Endodermal cell (in vitro differentiated cells): Measurements from ENCODE around the gene NT5C2. TPM values are rescaled to one million over a fixed set of nuclear protein-coding genes. Genes with fewer than 3 reads are reported as not detected.

Experiments used
- DNase-seq: peaks from one replicate; pipeline ENCODE4 v3.0.0-alpha.2; 2017
- H3K27ac ChIP-seq: 2 replicates; pipeline ENCODE4 v1.5.1; 2013; ENCODE audit warnings: mild to moderate bottlenecking, low read depth, low read length, moderate library complexity
- H3K27me3 ChIP-seq: 2 replicates; pipeline ENCODE4 v1.6.1; 2013; ENCODE audit warnings: mild to moderate bottlenecking, low read length, moderate library complexity; ENCODE audit not compliant: insufficient read depth, control insufficient read depth, poor library complexity, severe bottlenecking
- H3K36me3 ChIP-seq: 2 replicates; pipeline ENCODE4 v1.7.0; 2013; ENCODE audit warnings: mild to moderate bottlenecking, low read length, moderate library complexity; ENCODE audit not compliant: control insufficient read depth, insufficient read depth
- H3K4me1 ChIP-seq: one replicate; pipeline ENCODE4 v1.7.0; 2013; ENCODE audit warnings: low read length; ENCODE audit not compliant: control insufficient read depth, insufficient read depth
- H3K4me3 ChIP-seq: 2 replicates; pipeline ENCODE4 v1.5.1; 2013; ENCODE audit warnings: mild to moderate bottlenecking, low read length, moderate library complexity
- H3K9ac ChIP-seq: 2 replicates; pipeline ENCODE4 v1.6.1; 2013; ENCODE audit warnings: mild to moderate bottlenecking, low read length, moderate library complexity; ENCODE audit not compliant: poor library complexity, severe bottlenecking; ENCODE audit errors: extremely low read depth
- H3K9me3 ChIP-seq: 2 replicates; pipeline ENCODE4 v1.6.1; 2013; ENCODE audit warnings: mild to moderate bottlenecking, low read length, moderate library complexity; ENCODE audit not compliant: control insufficient read depth
- H3K27ac Mint-ChIP-seq: 2 replicates; pipeline ENCODE4 v1.8.0; 2020; ENCODE audit warnings: mixed read lengths
- H3K27me3 Mint-ChIP-seq: 2 replicates; pipeline ENCODE4 v1.8.0; 2021; ENCODE audit warnings: mild to moderate bottlenecking, mixed read lengths; ENCODE audit not compliant: insufficient read depth
- H3K36me3 Mint-ChIP-seq: 2 replicates; pipeline ENCODE4 v1.8.0; 2020; ENCODE audit warnings: low read depth, mixed read lengths
- H3K4me1 Mint-ChIP-seq: 2 replicates; pipeline ENCODE4 v1.8.0; 2020; ENCODE audit warnings: mixed read lengths
- H3K4me3 Mint-ChIP-seq: 2 replicates; pipeline ENCODE4 v1.8.0; 2020; ENCODE audit warnings: mild to moderate bottlenecking, moderate library complexity, mixed read lengths
- H3K9me3 Mint-ChIP-seq: 2 replicates; pipeline ENCODE4 v1.8.0; 2020; ENCODE audit warnings: mild to moderate bottlenecking, mixed read lengths
- WGBS, 2 experiments: methylation state at CpG; one replicate each; pipeline versions ENCODE4 v1.1.5 to v1.1.7; 2013; ENCODE audit warnings: missing lambda C conversion rate in 2 of 2, mixed read lengths in 1 of 2; ENCODE audit not compliant: insufficient coverage in 1 of 2, insufficient read length in 1 of 2; 5-methylcytosine and 5-hydroxymethylcytosine counted together
- total RNA-seq, 2 donors: library from RNA; stranded (reverse); fragmentation: NEBNext Ultra II Directional in 1 of 2; extraction: Animal tissue kit (Norgen Biotek cat#: 25700) in 1 of 2; gene quantifications; 2 replicates in 1 of 2; 3 replicates in 1 of 2; pipeline ENCODE4 v1.2.1, GENCODE V29; 2021
- TF ChIP-seq, protein P1 (sequence below): fragments of 200-600 bp; sonication (generic); conservative IDR thresholded peaks from 2 replicates; pipeline ENCODE4 v1.5.0; 2021; ENCODE audit warnings: antibody characterized with exemption, mild to moderate bottlenecking

Gene NT5C2
- total RNA-seq, 2 donors from 2014 or later, result 122 to 148 TPM

DNA sequence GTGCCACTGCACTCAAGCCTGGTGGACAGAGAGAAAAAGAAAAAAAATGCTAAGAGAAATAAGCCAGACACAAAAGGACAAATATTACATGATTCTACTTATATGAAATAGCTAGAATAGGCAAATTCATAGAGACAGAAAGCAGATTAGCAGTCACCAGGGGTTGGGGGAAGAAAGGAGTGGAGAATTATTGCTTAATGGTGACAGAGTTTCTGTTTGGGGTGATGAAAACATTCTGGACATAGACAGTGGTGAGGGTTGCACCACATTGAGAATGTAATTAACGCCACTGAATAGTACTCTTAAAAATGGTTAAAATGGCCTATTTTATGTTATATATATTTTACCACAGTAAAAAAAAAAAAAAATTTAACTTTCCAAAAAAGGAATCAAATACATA, 6.4 kb upstream of the NT5C2 start:
- H3K4me3 Mint-ChIP-seq, result no peak overlapping the region
- no peaks in the 10 kb centered on the region for H3K36me3 Mint-ChIP-seq
- H3K4me1 Mint-ChIP-seq, result peaks cover 32% of the 10 kb centered on the region
- no peak for DNase-seq
- no CpG with 5 or more reads among the region's 1 CpG for WGBS, 2 experiments
- Histone ChIP-seq H3K27ac (no peak overlapping the region), H3K36me3 (no peaks in the 10 kb centered on the region), H3K27me3 (no peaks in the 10 kb centered on the region), H3K9ac (no peak overlapping the region), H3K9me3 (no peaks in the 10 kb centered on the region), H3K4me1 (peaks cover 3% of the 10 kb centered on the region), H3K4me3 (no peak overlapping the region)
- no peaks in the 10 kb centered on the region for H3K9me3 Mint-ChIP-seq
- H3K27me3 Mint-ChIP-seq, result no peaks in the 10 kb centered on the region
- TF ChIP-seq, protein P1, sequence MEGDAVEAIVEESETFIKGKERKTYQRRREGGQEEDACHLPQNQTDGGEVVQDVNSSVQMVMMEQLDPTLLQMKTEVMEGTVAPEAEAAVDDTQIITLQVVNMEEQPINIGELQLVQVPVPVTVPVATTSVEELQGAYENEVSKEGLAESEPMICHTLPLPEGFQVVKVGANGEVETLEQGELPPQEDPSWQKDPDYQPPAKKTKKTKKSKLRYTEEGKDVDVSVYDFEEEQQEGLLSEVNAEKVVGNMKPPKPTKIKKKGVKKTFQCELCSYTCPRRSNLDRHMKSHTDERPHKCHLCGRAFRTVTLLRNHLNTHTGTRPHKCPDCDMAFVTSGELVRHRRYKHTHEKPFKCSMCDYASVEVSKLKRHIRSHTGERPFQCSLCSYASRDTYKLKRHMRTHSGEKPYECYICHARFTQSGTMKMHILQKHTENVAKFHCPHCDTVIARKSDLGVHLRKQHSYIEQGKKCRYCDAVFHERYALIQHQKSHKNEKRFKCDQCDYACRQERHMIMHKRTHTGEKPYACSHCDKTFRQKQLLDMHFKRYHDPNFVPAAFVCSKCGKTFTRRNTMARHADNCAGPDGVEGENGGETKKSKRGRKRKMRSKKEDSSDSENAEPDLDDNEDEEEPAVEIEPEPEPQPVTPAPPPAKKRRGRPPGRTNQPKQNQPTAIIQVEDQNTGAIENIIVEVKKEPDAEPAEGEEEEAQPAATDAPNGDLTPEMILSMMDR, result no peak
- no peak overlapping the region for H3K27ac Mint-ChIP-seq

DNA sequence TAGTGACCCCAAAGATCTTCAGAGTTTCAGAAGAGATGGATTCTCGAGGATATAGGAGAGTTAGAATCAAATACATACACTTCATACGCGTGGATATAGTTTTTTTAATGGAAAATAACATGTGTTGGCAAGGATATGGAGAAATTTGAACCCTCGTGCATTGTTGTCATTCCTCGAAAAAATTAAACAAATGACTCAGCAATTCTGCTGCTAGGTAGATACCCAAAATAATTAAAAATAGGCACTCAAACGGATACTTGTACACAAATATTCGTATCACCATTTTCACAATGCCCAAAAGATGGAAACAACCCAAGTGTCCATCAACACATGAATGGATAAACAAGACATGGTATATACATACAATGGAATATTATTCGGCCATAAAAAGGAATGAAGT, 5.6 kb upstream of the NT5C2 start:
- H3K4me1 Mint-ChIP-seq, result peaks cover 36% of the 10 kb centered on the region
- H3K9me3 ChIP-seq, result no peaks in the 10 kb centered on the region
- H3K27ac Mint-ChIP-seq, result no peak overlapping the region
- no peaks in the 10 kb centered on the region for H3K27me3 Mint-ChIP-seq
- no peaks in the 10 kb centered on the region for H3K9me3 Mint-ChIP-seq
- H3K4me3 Mint-ChIP-seq, result no peak overlapping the region
- TF ChIP-seq, protein P1, result no peak
- H3K36me3 Mint-ChIP-seq, result no peaks in the 10 kb centered on the region
- no peak overlapping the region for H3K9ac ChIP-seq
- H3K4me1 ChIP-seq, result peaks cover under 1% of the 10 kb centered on the region
- DNase-seq, result no peak
- H3K27me3 ChIP-seq, result no peaks in the 10 kb centered on the region
- H3K4me3 ChIP-seq, result no peak overlapping the region
- H3K27ac ChIP-seq, result no peak overlapping the region
- 95 to 100% methylated on average over 8 of the region's 8 CpGs for WGBS, 2 experiments
- no peaks in the 10 kb centered on the region for H3K36me3 ChIP-seq

DNA sequence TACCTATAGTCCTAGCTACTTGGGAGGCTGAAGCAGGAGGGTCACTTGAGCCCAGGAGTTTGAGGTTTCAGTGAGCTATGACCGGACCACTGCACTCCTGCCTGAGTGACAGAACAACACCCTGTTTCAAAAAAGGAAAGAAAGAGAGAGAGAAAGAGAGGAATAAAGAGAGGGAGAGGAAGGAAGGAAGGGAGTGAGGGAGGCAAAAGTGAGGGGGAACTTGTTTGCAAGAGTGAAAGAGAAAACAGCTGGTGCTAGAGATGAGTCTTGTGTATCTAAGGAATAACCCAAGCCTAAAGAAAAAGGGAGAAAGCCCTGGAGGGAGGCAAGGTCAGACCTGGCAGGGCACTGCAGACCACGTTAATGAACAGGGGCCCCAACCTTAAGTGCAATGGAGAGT, 4.8 kb upstream of the NT5C2 start:
- DNase-seq, result no peak
- no peaks in the 10 kb centered on the region for H3K4me1 ChIP-seq
- no peak overlapping the region for H3K27ac Mint-ChIP-seq
- no peak overlapping the region for H3K4me3 Mint-ChIP-seq
- no peak overlapping the region for H3K9ac ChIP-seq
- no peaks in the 10 kb centered on the region for H3K9me3 Mint-ChIP-seq
- WGBS, 2 experiments, result 79 to 80% methylated on average over 2 of the region's 2 CpGs
- H3K27me3 Mint-ChIP-seq, result no peaks in the 10 kb centered on the region
- H3K36me3 Mint-ChIP-seq, result no peaks in the 10 kb centered on the region
- TF ChIP-seq, protein P1, result no peak
- H3K36me3 ChIP-seq, result no peaks in the 10 kb centered on the region
- no peak overlapping the region for H3K4me3 ChIP-seq
- no peaks in the 10 kb centered on the region for H3K9me3 ChIP-seq
- no peak overlapping the region for H3K27ac ChIP-seq
- H3K4me1 Mint-ChIP-seq, result peaks cover 39% of the 10 kb centered on the region
- no peaks in the 10 kb centered on the region for H3K27me3 ChIP-seq
